Measurements from ENCODE around the gene RSPO4.
"Not testable (repeated sequence)": the region's sequence is repeated elsewhere in the genome, so short reads cannot be mapped to it uniquely, and the experiment has no call there.

GRCh38 chr20:984994-985393 is 17.1 kb downstream of the RSPO4 start:
- TF ChIP-seq CTCF (conservative IDR thresholded peaks at IDR 0.05; ENCODE audit: low read length); EZH2phosphoT487 (IDR thresholded peaks at IDR 0.05; ENCODE audit: borderline replicate concordance, low read depth, low read length): not testable (repeated sequence)

All from OCI-LY7 (cell line).